NB4 (cell line): ENCODE data around the gene SLC25A21.
"Not testable (repeated sequence)": the region's sequence is repeated elsewhere in the genome, so short reads cannot be mapped to it uniquely, and the experiment has no call there.

Experiments
- DNase-seq: peaks from one replicate; pipeline ENCODE4 v3.0.0; 2010; ENCODE audit warnings: low read depth
- H3K4me3 ChIP-seq: one replicate; pipeline ENCODE4 v1.5.1; 2011; ENCODE audit warnings: mild to moderate bottlenecking, low read depth, low read length, moderate library complexity
- CTCF ChIP-seq: IDR thresholded peaks from one replicate; pipeline ENCODE4 v1.5.1; 2012; ENCODE audit warnings: low read depth, low read length
- MAX ChIP-seq: IDR thresholded peaks from 2 replicates; pipeline ENCODE4 v1.6.1; 2011; ENCODE audit warnings: low read depth, low read length
- MYC ChIP-seq: IDR thresholded peaks from 2 replicates; pipeline ENCODE4 v1.6.1; 2011; ENCODE audit warnings: low read depth, low read length
- POLR2A ChIP-seq: IDR thresholded peaks from 2 replicates; pipeline ENCODE4 v1.6.1; 2011; ENCODE audit warnings: mild to moderate bottlenecking; ENCODE audit not compliant: insufficient read length; ENCODE audit errors: extremely low read depth

The SLC25A21 gene

GRCh38 chr14:37186865-37187264, 14.5 kb upstream of the SLC25A21 start:
- no peak for DNase-seq
- no peak overlapping the region for H3K4me3 ChIP-seq
- TF ChIP-seq MYC (no peak), CTCF (no peak), MAX (no peak), POLR2A (no peak)

GRCh38 chr14:37185670-37186069, 13.3 kb upstream of the SLC25A21 start:
- TF ChIP-seq POLR2A (no peak), MAX (no peak), MYC (no peak), CTCF (no peak)
- DNase-seq, result no peak
- no peak overlapping the region for H3K4me3 ChIP-seq

- DNase-seq, H3K4me3 ChIP-seq: not testable (repeated sequence)
Observed at GRCh38 chr14:37184520-37184919, 12.1 kb upstream of the SLC25A21 start.

GRCh38 chr14:37181441-37181840, 9.0 kb upstream of the SLC25A21 start:
- no peak overlapping the region for H3K4me3 ChIP-seq
- TF ChIP-seq MAX (no peak), CTCF (no peak), POLR2A (no peak), MYC (no peak)
- DNase-seq, result no peak

GRCh38 chr14:37180886-37181285, 8.5 kb upstream of the SLC25A21 start:
- not testable (repeated sequence) for H3K4me3 ChIP-seq, DNase-seq

- H3K4me3 ChIP-seq, result no peak overlapping the region
- no peak for DNase-seq
- TF ChIP-seq CTCF, result no peak
- no peak for TF ChIP-seq MYC
- TF ChIP-seq MAX, result no peak
- TF ChIP-seq POLR2A, result no peak
Observed at GRCh38 chr14:37179896-37180502, 7.6 kb upstream of the SLC25A21 start.

- no peak for TF ChIP-seq MYC
- TF ChIP-seq CTCF, result no peak
- no peak for TF ChIP-seq MAX
- TF ChIP-seq POLR2A, result no peak
- no peak for DNase-seq
- no peak overlapping the region for H3K4me3 ChIP-seq
Observed at GRCh38 chr14:37172936-37173614, 669 bp upstream of the SLC25A21 start.
